IPS-NIHi7 (cell line): Measurements from ENCODE around the gene UNC13D.

ENCODE experiments used
- DNase-seq: peaks from one replicate; pipeline ENCODE4 v3.0.0; 2012; ENCODE audit warnings: mixed read lengths; ENCODE audit errors: extremely low spot score

The UNC13D gene

GRCh38 chr17:75834279-75834920 lies 9.8 kb downstream of the UNC13D start:
- DNase-seq, result no peak

DNA sequence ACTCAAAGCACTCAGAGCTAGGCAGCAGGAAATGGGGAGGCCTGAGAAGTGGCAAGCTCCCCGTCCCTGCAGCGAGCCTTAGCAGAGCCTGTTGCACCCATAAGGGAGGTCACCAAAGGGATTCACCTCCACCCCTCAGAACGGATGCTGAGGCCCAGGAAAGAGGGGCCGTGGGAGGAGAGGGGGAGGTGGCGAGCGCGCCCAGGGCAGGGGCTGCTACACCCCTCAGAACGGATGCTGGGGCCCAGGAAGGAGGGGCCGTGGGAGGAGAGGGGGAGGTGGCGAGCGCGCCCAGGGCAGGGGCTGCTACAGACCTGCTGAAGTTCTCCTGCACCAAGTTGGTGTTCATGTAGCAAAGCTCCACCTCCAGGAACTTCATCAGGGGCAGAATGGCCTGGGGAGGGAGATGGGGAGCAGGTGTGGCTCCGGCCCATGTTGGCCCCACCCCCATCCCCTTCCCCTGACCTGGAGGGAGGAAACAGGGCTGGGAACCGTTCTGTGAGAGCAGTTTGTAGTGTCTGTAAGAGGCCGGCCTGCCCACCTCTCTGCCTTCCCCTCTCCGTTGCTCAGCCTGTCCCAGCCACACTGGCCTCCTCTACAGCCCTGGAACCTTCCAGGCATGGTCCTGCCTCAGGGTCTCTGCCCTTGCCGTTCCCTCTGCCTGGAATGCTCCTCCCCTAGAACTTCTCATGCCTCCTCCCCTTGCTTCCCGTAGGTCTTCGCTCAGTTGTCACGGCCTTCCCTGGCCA lies 11.4 kb downstream of the UNC13D start:
- peak; percentile 88 for DNase-seq

- DNase-seq, result no peak
These were observed 12.0 kb downstream of the UNC13D start for GRCh38 chr17:75832164-75832651.

DNA sequence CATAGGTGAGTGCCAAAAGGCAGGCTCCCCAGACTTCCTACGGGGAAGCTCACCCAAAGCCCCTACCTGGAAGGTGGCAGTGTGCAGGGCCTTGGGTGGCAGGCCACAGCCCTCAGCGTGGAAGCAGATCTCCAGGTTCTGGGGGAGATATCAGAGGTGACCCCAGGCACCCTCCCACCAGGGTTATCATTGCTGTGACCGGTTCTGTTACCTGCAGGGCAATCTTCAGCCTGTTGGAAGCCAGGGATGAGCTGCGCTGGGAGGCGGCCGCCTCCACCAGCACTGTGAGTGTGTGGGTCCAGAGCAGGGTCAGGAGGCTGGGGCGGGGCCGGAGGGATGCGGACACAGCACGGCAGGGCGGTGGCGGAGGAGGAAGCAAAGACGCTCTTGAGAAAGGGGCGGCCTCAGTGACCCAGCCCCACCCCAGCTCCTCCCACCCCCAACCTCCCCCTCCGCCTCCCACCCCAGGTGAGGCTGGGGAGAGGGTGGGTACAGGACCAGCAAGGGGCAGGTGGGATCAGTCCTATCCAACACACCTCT lies 13.1 kb downstream of the UNC13D start:
- DNase-seq, result no peak

GRCh38 chr17:75830164-75831031 lies 13.8 kb downstream of the UNC13D start:
- peak; percentile 84 for DNase-seq

DNA sequence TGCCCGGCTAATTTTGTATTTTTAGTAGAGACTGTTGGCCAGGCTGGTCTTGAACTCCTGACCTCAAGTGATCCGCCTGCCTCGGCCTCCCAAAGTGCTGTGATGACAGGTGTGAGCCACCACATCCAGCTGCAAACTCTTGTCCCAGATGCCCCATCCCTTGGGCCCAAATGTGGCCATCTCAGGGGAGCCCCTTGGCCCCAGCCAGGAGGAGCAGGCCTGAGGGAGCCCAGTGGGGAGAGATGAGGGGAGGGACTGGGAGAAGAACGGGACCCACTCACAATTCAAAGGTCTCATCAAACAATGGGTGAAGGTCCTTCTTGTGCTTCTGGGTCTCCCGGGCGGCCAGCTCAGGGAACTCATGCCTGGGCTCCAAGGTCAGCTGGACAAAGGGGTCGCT lies 14.5 kb downstream of the UNC13D start:
- no peak for DNase-seq

GRCh38 chr17:75828741-75829140 lies 15.5 kb downstream of the UNC13D start:
- no peak for DNase-seq

DNA sequence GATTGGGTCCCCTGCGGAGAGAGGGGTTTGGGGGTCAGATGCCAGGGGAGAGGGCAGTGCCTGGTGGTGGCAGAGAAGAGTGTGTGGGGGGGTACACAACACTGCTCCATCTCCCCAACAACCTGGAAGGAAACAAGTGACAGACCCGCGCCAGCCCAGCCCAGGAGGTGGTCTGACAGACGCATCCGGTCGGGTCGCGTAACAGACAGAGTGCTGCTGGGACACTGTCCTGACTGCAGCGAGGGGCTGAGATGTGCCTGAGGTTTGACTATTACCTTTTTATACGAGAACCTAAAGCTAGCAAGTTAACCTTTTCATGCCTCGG lies 16.2 kb downstream of the UNC13D start:
- no peak for DNase-seq

- peak; percentile 96 for DNase-seq
These were observed 16.7 kb downstream of the UNC13D start for GRCh38 chr17:75827308-75828075.

DNA sequence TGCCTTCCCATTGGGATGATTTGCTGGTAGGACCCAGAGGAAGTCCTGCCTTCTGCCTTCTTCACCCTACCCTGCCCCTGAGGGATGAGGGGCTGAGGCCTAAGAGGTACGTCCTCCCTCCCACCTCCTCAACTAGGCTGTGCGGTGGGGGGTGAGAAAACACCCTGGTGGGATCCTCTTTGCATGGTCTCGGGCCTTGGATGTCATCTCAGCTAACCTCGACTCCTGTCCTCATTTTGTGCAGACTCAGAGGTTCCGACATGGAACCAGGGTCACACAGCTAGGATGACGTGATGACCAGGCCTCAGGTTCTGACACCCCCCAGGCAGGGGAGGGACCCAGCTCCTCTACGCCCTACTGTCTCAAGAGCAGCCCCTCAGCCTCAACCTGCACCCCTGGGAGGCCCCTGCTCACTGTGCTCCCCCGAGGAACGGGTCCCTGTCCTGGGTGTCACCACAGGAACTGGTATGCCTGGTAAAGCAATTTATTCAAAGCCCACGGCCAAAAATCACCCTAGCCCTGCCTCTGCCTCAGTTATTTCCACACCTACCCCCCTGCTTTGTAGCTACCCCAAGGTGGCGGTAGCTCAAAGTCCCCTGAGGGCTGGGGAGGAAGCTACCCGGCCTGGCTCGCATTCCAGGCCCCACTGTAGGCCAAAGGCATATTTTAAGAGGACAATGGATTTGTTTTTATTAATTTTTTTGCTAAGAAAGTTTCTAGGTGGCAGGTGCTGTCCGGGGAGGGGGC lies 17.5 kb downstream of the UNC13D start:
- DNase-seq, result no peak

DNA sequence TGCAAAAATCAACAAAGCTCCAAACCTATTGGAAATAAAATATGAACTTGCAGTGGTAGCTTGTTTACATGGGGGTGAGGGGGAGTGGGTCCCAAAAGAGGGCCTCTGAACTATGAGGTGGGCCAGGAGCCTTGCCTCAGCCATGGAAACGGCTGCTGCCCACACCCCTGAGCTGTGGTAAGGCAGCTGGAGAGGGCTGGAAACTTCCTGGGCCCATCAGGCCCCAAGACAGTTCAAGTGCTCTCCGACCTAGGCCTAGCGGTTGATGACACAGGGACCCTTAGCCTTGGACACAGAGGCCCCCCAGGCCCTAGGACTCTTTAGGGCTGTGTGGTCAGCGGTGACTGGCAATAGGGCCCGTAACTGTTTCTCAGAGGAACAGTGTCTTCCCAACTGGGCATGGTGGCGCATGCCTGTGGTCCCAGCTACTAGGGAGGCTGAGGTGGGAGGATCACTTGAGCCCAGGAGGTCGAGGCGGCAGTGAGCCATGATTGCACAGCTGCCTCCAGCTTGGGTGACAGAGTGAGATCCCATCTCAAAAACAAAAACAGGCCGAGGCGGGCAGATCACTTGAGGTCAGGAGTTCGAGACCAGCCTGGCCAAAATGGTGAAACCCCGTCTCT lies 18.3 kb downstream of the UNC13D start:
- no peak for DNase-seq

DNA sequence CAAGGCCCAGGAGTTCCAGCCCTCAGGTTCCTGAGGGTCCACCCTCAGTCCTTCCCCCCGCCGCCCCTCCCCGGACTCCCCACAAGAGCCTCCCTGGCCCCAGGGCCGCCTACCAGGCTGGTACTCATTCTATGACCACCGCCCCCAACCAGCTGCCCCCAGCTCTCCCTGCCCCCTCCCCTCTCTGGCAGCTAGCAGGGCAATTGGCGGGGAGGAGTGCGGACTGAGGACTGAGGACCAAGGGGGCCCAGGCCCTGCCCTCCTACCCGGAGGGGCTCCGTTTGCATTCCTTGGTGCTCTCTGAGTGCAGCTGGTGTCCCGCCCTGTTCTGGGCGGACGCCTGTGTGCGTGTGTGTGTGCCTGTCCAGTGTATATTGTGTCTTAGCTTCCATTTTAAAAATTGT lies 19.1 kb downstream of the UNC13D start:
- no peak for DNase-seq

DNA sequence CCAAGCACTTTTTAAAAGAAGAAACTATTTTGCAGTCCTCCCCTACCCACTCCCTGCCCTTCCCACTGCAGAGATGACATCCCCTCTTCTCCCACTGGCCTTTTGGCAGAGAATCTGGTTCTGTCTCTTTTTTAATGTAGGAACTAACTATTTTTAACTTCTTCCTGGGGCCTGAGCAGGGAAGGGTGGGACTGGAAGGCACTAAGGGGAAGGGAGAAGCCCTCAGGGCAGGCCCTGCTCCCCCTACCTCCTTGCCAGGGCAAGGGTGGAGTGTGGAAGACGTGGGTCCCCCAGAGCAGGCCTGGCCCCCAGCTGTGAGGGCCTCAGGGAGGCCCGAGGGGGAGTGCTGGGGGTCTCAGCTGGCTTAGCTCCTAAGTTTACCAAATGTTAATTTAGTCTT lies 19.5 kb downstream of the UNC13D start:
- no peak for DNase-seq

DNA sequence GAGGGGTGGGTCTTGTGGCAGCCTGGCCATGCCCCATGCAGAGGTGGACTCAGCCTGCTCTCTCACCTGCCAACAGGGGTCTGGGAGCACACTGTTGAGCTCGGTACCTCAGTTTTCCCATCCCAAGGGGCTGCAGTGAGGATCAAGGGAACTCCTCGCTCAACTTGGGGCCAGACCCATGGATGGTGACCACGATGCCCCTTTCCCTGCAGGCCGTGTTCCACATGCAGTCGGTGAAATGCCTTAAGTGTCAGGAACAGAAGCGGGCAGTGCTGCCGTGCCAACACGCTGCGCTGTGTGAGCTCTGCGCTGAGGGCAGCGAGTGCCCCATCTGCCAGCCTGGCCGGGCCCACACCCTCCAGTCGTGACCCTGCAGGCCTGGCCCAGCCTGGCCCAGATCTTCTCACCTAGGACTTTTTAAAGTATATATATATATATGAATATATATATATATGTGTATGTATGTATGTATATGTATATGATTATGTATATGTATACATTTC lies 20.1 kb downstream of the UNC13D start:
- no peak for DNase-seq

GRCh38 chr17:75823257-75824041 lies 20.8 kb downstream of the UNC13D start:
- DNase-seq, result no peak

DNA sequence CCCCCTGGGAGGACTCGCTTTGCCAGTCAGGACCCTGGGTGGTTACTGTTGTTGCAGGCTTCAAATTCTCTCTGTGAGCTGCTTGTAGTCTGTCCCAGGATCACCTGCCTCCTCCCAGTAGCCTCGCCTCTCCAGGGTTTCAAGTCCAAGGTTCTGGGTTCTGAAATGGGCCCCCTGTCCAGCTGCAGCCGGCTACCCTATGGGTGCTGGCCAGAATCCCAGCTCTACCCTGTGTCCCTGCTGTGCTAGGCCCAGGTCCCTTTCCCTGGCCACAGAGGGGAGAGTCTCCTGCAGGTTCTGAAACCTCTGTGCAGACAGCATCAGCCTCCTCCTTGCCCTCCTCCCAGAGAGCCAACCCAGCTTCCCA lies 21.4 kb downstream of the UNC13D start:
- DNase-seq, result no peak

- DNase-seq, result no peak
These were observed 21.9 kb downstream of the UNC13D start for GRCh38 chr17:75822119-75822799.

DNA sequence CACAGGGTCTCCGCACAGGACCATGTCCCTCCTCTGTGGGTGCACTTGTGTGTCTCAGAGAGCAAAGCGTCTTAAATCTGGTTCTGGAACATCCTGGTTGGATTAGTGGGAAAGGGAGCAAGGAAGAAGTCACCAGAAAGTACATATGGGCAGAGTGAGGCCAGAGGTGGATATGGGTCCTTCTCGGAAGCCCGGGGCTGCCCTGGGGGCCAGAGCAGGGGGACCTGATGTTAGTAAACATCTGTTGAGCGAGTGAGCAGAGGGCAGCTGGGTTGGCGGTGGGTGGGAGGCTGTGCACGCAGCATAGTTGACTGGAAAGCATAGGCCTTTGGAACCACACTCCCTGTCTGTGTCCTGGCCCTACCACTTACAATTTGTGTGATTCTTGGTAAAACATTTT lies 22.7 kb downstream of the UNC13D start:
- no peak for DNase-seq
